ENCODE data around the gene GYS2.

GYS2 gene

DNA sequence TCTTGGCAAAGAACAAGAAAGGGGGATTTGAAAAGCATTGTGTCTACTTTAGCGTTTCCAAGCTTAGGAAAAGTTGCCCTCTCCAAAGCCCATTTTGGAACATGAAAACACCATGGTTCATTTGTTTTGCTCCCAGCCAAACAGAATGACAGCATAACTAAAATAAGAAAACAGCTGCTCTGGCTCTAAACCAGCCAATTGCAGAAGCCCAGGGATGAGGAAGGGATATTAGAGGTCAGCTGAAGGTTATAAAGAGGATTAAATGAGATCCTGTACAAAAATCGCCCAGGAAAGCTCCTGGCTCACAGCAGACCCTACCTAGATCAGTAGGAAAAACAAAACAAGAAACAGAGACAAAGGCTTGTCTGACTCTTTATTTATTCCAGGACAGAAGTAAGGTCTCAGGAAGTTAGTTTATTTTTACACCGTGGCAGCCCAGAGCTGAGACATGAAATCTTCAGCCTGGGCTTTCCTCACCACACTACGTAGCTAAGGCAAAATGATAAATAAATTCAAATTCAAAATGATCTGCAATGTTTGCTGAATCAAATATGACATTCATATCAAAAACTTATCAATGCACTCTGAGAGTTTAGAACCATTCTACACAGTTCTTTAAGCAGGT, 52.7 kb downstream of the GYS2 start:
- TF ChIP-seq, protein P1, sequence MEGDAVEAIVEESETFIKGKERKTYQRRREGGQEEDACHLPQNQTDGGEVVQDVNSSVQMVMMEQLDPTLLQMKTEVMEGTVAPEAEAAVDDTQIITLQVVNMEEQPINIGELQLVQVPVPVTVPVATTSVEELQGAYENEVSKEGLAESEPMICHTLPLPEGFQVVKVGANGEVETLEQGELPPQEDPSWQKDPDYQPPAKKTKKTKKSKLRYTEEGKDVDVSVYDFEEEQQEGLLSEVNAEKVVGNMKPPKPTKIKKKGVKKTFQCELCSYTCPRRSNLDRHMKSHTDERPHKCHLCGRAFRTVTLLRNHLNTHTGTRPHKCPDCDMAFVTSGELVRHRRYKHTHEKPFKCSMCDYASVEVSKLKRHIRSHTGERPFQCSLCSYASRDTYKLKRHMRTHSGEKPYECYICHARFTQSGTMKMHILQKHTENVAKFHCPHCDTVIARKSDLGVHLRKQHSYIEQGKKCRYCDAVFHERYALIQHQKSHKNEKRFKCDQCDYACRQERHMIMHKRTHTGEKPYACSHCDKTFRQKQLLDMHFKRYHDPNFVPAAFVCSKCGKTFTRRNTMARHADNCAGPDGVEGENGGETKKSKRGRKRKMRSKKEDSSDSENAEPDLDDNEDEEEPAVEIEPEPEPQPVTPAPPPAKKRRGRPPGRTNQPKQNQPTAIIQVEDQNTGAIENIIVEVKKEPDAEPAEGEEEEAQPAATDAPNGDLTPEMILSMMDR (IDR thresholded peaks at IDR 0.05; ENCODE audit: low read depth, low read length) = no peak
- H3K4me3 ChIP-seq (ENCODE audit: low read depth, low read length) = no peak overlapping the region

GRCh38 chr12:21547437-21547836, 57.2 kb downstream of the GYS2 start:
- Histone ChIP-seq H3K4me1 (no peaks in the 10 kb centered on the region), H3K27me3 (peaks cover 2% of the 10 kb centered on the region), H3K4me3 (ENCODE audit: low read depth, low read length) (no peak overlapping the region), H3K36me3 (no peaks in the 10 kb centered on the region), H3K9me3 (no peaks in the 10 kb centered on the region)
- TF ChIP-seq, protein P1 (IDR thresholded peaks at IDR 0.05; ENCODE audit: low read depth, low read length) = no peak
- no peak for DNase-seq

More for the DNA sequence above, 52.7 kb downstream of the GYS2 start:
- H3K27me3 ChIP-seq = peaks cover 2% of the 10 kb centered on the region
- DNase-seq = no peak
- no peaks in the 10 kb centered on the region for H3K9me3 ChIP-seq
- H3K4me1 ChIP-seq = no peaks in the 10 kb centered on the region
- H3K36me3 ChIP-seq = no peaks in the 10 kb centered on the region

DNA sequence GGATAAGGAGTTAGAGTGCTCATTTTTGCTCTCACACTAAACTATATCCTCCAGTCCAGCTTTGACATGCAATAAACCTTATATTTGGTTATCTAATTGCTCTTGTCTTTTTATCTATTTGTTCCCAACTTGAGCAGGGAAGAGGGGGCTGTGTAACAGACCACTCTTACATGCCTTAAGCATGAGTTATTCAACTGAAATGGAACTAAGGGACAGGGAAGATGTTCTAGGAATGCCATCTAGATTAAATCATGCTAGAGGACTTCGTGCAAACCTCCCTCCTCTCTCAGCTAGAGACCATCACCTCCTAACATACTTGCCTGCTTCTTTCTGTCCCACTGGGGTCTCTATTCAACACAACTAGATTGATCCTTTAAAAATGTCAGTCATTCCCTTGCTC, 57.9 kb downstream of the GYS2 start:
- no peak overlapping the region for H3K4me3 ChIP-seq (ENCODE audit: low read depth, low read length)
- TF ChIP-seq, protein P1 (IDR thresholded peaks at IDR 0.05; ENCODE audit: low read depth, low read length) = no peak
- DNase-seq = no peak

DNA sequence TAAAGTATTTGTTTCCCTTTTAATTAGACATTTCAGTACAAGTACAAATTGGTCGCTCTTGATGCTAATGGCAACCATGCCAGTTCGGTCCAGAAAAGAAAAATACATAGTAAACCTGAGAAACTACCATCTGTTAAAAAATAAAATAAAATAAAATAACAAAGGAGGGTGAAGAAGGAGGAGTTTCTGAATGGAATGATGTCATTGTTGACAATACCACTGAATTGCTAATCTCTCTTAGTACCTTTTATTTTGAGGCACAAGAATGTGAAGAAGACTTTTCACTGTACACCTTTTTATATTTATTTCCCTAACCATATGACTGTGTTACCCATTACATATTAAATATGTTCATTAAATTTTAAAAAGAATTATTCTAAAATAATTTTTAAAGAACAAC, 59.1 kb downstream of the GYS2 start:
- Histone ChIP-seq H3K4me3 (ENCODE audit: low read depth, low read length) (no peak overlapping the region), H3K4me1 (no peaks in the 10 kb centered on the region), H3K9me3 (no peaks in the 10 kb centered on the region), H3K36me3 (no peaks in the 10 kb centered on the region), H3K27me3 (peaks cover 2% of the 10 kb centered on the region; the same call in 1 of the 2 replicates)
- no peak for DNase-seq
- TF ChIP-seq, protein P1 (IDR thresholded peaks at IDR 0.05; ENCODE audit: low read depth, low read length) = no peak

More for the DNA sequence above, 57.9 kb downstream of the GYS2 start:
- H3K9me3 ChIP-seq = no peaks in the 10 kb centered on the region
- peaks cover 2% of the 10 kb centered on the region for H3K27me3 ChIP-seq
- no peaks in the 10 kb centered on the region for H3K4me1 ChIP-seq
- H3K36me3 ChIP-seq = no peaks in the 10 kb centered on the region

GRCh38 chr12:21543151-21543550, 61.5 kb downstream of the GYS2 start:
- no peaks in the 10 kb centered on the region for H3K4me1 ChIP-seq
- DNase-seq = no peak
- TF ChIP-seq, protein P1 (IDR thresholded peaks at IDR 0.05; ENCODE audit: low read depth, low read length) = no peak
- H3K4me3 ChIP-seq (ENCODE audit: low read depth, low read length) = no peak overlapping the region
- peaks cover 2% of the 10 kb centered on the region for H3K27me3 ChIP-seq
- no peaks in the 10 kb centered on the region for H3K36me3 ChIP-seq
- no peaks in the 10 kb centered on the region for H3K9me3 ChIP-seq

- no peak for DNase-seq
- Histone ChIP-seq H3K4me1 (no peaks in the 10 kb centered on the region), H3K27me3 (no peaks in the 10 kb centered on the region; the same call in 1 of the 2 replicates), H3K36me3 (no peaks in the 10 kb centered on the region), H3K9me3 (no peaks in the 10 kb centered on the region), H3K4me3 (ENCODE audit: low read depth, low read length) (no peak overlapping the region)
- TF ChIP-seq, protein P1 (IDR thresholded peaks at IDR 0.05; ENCODE audit: low read depth, low read length) = no peak
These were observed 62.2 kb downstream of the GYS2 start for GRCh38 chr12:21542403-21542802.

Data from BE2C (cell line).